Stimulated activated CD8-positive, alpha-beta memory T cell treated with anti-CD3 and anti-CD28 coated beads, Interleukin-15, amount 100 ng/mL, for 4 hours (primary cell): ENCODE measurements around the gene GMDS.

Experiments
- DNase-seq, 2 donors: peaks; one replicate each; pipeline ENCODE4 v3.0.0-alpha.2; 2020; ENCODE audit warnings: low read depth in 2 of 2

The GMDS gene

DNA sequence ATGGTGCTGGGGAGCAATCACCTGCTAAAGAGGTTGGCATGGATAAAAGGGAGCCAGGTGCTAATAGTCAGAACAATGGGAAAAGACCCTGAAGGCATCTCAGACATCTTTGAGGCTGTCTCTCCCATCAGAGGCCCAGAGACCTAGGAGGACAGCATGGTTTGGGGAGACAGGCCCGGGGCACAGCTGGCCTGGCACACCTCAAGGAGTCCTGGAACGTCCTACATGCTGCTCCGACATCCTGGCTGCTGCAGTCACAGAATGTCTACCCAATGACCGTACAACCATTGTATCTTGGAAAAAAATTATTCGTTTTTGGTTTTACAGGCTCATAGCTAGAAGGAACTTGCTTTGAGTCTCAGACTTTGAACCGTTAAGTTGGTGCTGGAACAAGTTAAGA lies 4.4 kb downstream of the GMDS start:
- DNase-seq, result no peak

DNA sequence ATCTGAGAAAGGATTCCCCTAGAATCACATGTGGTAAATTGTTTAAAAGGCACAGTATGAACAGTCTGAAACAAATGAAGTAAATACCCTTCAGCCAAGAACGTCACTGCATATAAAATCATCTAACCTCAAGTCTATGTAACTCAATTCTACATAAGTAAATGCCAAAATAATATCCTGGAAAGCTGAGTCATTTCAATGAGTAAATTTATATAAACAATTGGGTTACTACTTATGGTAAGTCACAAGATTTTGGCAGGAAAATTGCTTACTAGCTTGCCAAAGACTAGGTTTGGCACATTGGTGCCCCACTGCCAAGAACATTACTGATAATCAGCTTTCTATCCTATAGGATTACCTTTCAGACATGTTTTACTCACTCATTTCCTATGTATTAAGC lies 8.4 kb downstream of the GMDS start:
- DNase-seq, result no peak

DNA sequence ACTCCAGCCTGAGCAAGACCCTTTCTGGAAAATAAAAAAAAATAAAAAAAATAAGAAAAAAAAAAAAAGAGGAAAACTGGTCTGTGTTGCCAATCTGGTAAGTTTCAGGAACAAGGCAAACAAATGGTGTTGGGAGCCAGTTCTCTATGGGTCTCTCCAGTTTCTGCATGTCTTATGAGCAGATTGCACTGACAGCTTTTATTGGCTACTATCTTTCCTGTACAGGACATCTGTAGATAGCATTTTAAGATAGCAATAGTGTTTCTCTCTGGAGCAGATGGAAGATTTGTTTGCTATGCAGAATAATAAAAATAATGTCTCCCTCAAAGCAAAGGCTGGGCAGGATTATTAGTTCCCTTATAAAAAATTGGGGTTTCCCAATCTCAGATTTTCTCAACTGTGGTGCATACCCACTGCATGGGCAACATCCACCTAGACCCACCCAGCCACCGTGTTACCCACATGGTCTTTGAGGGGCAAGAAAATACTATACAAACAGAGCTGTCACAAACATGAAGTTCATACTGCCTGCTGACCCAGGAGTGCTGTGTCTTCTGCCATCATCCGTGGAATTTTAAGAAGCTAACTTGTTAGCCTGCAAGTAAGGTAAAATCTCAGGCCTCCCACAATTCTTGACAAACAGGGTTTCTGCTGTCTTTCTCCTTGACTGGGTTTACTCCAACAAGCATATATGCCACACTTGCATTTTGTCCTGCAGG lies 9.5 kb downstream of the GMDS start:
- no peak for DNase-seq

DNA sequence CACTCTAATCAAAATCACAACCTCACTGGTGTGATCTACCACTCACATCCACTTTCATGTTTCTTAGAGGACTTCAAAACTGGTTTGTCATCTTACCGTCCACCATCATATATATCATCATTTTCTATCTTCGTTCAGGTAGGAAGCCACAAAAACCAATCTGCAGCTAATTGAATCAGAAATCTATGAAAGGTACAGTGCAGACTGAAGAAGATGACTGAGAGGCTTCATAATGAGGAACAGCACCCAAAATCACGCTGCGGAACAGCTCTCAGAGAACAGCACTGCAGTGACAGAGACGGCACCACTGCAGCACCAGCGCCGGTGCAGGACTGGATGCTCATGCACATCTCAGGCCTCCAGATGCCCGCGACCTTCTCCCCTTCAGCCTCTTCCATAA lies 13.0 kb downstream of the GMDS start:
- DNase-seq, result no peak

DNA sequence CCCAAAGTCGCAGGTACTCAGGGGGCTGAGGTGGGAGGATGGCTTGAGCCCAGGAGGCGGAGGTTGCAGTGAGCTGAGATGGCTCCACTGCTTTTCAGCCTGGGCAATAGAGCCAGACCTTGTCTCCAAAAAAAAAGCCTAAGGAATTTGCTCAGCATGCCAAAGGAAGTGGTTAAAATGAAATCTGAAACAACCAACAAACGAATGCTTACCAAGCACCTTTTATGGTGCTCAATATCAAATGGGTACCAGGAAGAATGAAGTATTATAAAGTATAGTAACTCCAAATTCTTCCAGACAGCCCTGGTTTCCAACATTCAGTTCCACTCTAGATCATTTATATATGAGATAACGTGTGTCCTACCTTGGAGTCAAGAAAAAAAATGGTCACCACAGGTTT lies 14.0 kb downstream of the GMDS start:
- no peak for DNase-seq

DNA sequence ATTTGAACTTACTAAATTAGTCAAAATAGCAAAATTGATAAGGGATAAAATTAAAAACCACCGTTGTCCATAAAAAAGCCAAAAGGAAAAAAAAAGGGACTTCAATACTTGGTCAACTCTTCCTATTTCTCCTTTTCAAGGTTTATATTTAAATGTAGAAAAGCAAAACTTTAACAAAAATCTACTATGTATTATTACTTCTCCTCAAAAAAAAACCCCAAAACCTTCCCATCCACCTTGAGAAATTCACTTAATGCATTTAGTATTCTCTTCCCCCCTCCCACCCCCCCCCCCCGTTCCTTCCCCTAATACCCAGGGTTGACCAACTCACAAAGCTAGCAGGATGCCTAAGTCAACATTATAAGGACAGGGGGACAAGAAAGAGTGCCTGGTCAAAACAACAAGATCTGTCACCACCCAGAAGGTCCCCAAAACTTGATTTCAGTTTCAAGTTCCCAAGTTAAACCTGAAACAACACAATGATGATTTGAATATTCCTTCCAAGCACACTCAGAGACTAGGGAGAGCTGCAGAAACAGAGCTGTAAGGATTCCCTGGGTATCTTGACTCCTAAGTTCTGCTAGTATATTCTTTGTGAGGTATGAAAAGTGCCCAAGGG lies 14.6 kb downstream of the GMDS start:
- no peak for DNase-seq

DNA sequence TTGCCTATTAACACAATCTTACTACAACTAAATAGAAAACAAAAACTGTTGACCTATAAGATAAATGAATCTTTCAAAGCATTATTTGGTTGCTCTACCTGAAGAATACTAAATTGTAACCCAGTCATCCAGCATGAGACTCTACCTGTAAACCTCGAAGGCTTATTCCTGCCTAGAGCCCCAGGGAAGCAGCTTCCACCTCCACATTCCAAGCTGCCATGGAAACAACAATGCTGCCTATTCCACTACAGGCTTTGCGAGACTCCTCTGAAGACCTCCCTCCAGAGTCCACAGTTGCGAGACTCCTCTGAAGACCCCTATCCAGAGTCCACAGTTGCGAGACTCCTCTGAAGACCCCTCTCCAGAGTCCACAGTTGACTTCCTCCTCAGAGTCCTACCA lies 15.7 kb downstream of the GMDS start:
- DNase-seq, result no peak

DNA sequence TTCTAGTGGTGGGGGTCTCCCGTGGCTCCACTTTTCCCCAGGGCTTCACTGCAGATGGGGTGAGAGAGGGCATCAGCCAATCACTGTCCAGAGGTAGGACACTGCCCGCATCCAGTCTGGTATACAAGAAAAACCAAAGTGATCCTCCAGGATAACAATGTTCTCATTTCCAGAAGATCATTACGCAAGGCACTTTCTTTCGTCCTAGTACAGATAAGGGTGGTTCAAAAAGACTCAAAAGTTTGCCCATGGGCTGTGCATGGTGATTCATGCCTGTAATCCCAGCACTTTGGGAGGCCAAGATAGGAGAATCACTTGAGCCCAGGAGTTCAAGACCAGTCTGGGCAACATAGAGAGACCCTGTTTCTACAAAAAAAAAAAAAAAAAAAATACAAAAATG lies 16.4 kb downstream of the GMDS start:
- no peak for DNase-seq

DNA sequence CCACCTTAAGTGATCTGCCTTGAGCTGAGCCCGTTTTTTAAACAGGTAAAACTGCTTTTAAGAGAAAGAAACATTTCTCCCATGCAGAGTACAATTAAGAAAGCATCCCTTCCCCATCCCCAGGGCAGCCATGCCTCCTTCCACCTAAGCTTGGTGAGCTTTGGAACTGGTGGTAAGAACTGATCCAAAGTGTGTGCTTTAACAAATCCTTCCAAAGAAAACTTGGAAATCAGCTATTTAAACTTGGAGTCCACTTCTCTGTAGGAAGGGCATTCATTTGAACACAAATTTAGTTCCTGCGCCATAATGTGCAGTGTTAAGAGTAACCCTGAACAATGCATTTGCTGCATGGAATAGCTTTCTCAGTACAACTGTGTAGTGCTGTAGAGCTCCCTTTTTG lies 17.0 kb downstream of the GMDS start:
- DNase-seq, result no peak

DNA sequence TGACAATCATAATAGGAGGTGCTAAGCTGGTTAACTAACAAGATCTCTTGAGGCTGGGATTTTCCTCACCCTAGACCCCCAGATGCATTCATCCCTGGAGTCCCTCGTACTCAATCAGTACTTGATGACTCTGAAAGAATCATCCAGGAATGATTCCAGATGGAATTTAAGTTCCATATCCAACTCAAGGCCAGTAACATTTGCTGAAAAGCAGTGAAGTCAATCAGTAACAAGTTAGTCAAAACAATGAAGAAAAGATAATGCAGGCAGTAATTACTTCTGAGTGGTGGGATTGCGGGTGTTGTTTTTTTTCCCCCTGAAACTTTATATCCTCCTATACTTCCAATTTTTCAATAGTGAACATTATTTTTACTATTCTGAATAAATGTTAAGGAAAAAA lies 18.6 kb downstream of the GMDS start:
- no peak for DNase-seq

DNA sequence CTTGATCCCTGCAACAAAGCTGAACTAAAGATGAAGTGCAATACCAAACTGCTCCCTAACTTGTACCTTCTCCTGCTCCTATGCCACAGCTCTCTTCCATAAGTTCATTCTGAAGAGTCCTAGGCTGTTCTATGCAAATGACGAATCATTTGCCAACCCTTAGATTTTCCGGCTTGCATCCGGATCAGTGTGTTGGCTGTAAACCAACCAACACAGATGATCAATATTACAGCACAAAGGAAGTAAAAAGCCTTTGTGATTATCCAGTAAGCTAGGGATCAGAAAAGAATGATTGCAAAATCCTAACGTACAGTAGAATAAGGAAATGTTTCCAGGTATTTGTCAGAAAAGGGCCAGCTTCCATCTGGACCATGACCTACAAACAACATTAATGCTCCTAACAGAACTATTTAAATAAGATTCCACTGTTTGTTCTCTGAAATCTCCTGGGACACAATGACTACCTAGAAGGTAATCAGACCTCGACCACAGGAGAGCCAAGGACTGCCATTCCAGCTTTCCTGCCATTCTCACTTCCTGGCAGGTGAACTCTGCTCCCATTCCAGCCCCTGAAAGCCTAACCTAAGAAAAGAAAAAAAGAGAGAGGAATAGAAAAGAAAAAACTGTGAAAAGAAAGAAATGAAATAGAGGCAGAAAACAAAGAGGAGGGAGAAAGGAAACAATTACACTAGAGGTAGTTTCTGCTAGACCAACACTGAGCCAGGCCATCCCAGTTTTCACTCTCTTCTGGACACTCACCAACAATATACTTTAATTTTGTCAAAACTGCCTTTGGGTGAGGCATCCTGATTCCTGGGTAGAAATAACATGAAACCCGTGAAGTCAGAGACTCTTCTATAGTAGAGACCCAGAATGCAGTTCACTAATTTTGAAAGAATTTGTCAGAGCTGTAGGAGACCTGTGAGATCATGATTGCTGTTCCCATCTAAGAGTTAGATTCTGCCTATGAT lies 19.7 kb downstream of the GMDS start:
- no peak for DNase-seq

DNA sequence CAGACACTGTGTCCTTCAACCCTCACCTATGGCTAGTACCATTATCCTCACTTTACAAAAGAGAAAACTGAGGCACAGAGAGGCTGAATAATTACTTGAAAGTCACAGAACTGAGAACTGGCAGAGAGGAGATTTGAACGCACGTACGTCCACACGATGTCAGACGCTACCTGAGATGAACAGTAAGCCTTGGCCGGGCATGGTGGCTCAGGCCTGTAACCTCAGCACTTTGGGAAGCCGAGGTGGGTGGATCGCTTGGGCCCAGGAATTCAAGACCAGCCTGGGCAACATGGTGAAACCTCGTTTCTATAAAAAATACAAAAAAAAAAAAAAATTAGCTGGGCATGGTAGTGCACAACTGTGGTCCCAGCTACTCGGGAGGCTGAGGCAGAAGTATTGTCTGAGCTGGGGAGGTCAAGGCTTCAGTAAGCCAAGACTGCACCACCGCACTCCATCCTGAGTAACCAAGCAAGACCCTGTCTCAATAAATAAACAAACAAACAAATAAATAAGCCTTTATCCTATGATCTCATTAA lies 20.5 kb downstream of the GMDS start:
- DNase-seq, result no peak

DNA sequence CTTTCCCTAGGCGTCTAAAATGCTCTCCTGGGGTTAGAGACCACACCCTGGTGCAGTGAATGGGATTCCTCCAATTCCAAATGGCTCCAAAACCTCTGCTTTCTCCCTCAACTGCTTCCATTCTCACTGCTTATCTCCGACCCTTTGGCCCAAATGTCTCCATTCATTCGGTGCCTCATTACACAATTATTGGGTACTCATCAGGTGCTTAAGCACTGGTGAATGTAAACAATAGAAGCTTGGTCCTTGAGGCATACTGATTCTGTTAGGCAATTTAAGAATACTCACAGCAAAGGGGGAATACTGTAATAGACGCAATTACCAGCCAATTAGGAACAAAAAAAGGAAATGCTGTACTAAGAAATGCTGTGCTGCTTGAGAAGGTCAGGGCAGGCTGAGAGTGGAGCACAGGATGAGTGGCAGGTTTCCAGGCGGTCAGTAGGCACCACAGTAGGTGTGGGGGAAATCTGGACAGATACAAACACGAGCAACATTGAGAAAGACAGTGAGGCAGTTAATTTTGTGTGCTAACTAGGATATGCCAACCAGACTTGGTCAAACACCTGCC lies 23.0 kb downstream of the GMDS start:
- no peak for DNase-seq

DNA sequence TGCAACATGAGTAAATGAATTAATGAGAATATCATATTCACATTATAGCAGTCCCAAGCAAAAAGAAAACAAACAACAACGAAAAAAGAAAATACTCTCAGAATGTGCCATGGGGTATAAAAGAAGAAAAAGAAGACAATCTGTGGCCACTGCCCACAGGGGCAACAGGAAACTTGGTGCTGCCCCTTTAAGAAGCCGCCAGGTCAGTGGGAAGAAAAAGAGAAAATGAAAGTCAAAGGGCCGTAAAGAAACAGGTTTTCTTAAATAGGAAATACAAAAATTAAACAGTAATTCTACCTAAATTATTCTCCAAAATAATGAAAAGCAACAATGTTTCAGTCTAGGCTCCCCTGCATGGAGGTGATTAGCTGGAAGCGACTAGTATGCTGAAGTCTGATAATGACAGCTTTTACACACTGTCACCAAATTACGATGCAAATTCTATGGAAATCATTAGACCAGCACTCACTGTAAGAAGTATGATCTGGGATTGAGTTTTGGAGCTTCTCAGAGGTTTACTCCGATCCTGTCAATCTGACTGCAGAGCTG lies 23.6 kb downstream of the GMDS start:
- DNase-seq, result no peak

DNA sequence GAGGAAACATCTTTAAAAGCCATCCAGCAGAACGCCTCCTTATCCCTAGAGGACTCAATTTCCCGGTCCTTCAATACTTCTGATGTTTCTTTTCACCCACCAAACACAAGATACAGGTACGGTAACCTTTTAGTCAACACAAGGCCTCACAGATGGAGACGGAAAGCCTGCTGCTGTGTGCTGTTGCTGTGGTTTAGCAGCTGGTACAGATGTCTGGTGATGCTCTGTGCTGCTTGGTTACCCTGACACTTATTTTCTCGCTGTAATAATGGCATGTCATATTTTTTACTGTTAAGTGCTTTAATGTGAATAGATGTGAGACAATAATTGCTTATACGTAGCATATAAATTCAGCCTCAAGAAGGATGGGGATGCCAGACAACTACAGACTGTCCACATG lies 25.3 kb downstream of the GMDS start:
- DNase-seq, result no peak

DNA sequence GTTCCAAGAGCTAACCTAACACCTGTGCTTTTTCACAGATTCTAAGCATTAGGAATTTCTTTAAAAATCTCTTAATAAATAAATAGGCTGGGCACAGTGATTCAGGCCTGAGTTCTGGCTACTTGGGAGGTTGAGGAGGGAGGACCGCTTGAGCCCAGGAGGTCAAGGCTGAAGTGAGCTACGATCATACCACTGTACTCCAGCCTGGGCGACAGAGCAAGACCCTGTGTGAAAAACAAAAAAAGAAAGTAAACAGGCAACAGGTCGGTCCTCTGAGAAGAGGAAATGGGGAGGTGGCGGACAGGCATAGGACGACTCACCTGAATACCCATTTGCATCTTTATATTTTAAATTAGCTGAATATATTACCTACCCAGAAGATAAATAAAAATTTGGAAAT lies 26.5 kb downstream of the GMDS start:
- no peak for DNase-seq

DNA sequence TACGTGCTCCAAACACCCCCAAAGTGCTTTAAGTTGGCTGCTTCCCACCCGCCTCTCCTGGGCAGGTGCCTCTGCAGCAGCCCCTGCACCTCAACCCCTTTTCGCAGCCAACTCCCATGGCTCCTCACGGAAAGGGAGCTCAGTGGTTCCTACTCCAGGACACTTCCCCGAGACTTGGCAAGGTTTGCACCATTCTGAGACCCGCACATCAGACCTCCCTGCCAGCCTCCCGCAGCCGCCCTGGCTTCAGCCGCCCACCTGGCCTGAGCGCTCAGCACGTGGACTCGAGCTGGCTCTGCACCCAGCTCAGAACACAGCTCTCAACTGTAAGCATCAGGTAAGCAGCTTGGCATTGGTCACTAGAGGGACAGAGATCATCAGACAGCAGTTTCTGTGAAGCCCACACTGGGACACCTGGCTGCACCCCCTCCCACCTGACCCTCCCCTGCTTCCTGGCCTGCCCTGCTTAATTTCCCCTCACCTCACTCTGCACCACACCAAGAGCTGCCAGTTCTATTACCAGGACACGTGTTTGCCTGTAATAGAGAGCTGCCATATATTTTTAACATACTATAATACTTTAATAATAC lies 28.5 kb downstream of the GMDS start:
- no peak for DNase-seq

DNA sequence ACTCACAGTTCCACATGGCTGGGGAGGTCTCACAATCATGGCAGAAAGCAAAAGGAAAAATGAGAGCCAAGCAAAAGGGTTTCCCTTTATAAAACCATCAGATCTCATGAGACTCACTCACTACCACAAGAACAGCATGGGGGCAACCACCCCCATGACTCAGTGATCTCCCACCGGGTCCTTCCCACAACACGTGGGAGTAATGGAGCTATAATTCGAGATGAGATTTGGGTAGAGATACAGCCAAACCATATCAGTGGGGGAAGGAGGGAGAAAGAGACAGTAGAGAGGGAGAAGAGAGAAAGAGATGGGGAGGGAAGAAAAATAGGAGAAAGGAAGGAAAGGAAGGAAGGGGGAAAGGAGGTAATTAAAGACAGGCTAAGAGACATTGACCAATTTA lies 30.1 kb downstream of the GMDS start:
- DNase-seq, result no peak

DNA sequence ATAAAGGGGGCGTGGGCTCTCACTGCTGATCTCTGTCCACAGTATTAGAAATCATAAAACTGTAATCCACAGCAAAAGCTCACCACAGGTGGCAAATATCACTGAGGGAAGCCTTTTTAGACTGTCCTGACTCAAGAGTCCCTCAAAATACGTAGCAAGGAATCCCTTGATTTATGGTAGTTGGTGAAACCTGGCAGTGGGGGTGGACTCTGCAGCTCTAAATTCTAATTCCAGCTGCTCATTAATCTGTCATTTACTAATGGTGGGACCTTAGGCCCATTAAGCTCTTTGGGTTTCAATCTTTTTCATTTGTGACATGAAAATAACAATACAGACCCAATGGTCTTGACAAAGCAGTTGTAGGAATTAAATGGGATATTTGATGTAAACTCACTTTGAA lies 32.3 kb downstream of the GMDS start:
- DNase-seq, result no peak

DNA sequence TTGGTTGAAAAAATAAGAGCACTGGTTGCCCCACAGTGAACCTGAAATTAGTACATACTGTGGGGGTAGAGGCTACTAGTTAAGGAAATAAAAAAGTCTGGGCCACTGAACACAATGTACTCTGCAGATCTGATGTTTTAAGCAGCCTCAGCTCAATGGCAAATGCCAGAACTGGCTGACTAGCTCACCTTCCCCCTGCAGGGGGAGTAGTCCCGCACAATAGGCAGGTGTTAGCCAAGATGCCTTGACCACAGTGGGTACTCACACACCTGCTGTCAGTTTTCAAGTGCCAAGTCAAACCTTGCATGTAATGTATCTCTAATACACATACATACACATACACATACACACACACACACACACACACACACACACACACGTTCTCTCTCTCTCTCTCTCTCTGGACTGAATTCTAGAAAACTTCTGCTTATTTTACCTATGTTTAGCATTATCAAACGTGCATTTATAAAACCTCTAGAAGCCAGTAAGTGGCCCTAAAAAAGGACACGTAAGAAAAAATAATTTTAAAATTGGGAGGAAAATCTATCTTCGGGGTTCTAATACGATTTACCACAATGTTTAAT lies 36.1 kb downstream of the GMDS start:
- DNase-seq, result no peak

DNA sequence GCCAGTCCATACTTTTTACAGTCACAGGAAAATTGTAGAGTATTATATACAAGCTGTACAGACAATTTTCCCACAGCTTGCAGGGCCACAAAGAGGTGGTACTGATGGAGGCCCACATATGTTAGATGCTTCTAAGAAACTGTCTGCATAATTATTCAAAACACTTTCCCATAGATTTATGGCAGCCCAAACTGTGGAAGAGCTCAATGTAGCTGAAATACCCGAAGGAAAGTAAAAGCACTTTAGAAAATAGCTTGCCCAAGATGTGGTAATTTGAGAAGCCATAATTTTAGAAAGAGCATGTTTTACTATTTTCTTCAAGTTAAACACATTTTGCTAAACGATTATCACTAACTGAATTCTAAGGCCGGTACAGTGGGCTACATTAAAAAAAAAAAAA lies 36.9 kb downstream of the GMDS start:
- DNase-seq, result no peak
